SK-N-MC (cell line): ENCODE measurements around the gene USH2A.

Experiments
- EZH2 ChIP-seq: fragments of 200-600 bp; sonication (generic); IDR thresholded peaks from one replicate; pipeline ENCODE4 v1.6.1; 2017; ENCODE audit warnings: antibody characterized with exemption
- FOXP2 ChIP-seq: optimal IDR thresholded peaks from 2 replicates; pipeline ENCODE3; 2011; ENCODE audit warnings: mild to moderate bottlenecking, moderate library complexity; ENCODE audit not compliant: insufficient read depth; ENCODE audit errors: extremely low read length, control extremely low read depth
- POLR2AphosphoS5 ChIP-seq: IDR thresholded peaks from 2 replicates; pipeline ENCODE4 v1.6.1; 2012; ENCODE audit warnings: mild to moderate bottlenecking, low read depth, low read length, borderline replicate concordance

DNA sequence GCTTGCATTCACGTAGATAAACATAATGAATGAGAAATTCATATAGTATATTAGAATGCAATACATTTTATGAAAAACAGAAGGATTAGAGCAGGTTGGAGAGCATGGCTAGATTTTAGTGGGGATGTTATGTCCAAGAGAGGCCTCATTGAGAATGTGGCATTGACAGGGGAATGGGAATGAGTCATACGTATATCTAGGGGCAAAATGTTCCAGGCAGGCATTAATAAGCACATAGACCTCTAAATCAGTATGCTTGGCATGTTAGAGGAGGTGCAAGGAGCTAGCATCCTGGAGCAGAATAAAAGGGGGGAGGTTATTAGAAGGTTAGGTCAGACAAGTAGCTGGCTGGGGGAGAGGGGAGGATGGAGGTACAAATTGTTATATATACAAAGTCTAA, 93.0 kb downstream of the USH2A start:
- no peak for TF ChIP-seq POLR2AphosphoS5
- TF ChIP-seq EZH2: no peak
- no peak for TF ChIP-seq FOXP2
